M059J (cell line): ENCODE data around the gene IMMP2L. TPM values are rescaled to one million over a fixed set of nuclear protein-coding genes. Genes with fewer than 3 reads are reported as not detected.
A peak's percentile ranks its signal among the peaks of the same experiment; 100 is the strongest.

Source experiments
- DNase-seq: peaks from one replicate; pipeline ENCODE4 v3.0.0-alpha.2; 2012; ENCODE audit warnings: low read depth
- total RNA-seq: library from RNA; depleted of rRNA; stranded (reverse); fragments of >200 nt; shearing (Covaris generic); gene quantifications from 2 replicates; pipeline ENCODE4 v1.2.3, GENCODE V29; 2014

Gene IMMP2L
- total RNA-seq, 1 experiment from 2014 or later: 8.6 TPM

DNA sequence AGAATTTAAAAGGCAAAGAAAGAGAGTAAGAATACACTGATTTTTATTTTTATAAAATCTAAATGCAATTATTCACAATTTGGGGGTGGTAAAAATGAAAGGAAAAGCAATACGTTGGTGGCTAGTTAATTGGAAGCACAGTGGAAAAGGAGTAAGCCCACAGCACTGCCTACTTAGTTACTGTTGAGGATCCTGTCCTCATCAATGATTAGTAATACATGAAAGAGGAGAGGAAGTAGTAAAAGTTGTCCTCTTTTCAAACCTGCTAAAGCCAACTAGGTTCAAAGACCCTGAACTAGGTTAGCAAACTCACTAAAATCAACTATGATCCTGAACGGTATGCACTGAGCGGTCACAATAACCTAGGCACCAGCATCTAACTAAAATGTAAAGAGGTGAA is 524.1 kb downstream of the IMMP2L start:
- DNase-seq: no peak

GRCh38 chr7:111031916-111032315 is 530.4 kb downstream of the IMMP2L start:
- DNase-seq: no peak

DNA sequence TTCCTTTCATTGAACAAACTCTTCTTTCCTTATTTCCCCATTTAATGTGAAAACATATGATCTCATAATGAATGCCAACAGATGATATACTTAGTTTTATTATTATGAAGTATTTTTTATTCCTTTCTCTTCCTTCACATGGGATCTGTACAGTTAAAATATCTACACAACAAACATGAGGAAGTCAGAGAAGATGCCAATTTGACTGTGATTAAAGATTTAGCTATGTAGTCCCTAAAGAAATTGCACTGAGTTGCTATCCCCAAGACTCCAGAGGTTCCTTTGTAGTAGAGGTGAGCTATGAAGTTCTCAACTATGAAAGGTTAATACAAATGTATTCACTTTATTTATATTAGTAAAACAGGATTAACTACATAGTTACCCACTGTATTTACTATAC is 532.0 kb downstream of the IMMP2L start:
- DNase-seq: no peak

- peak; percentile 10 for DNase-seq
These were observed 532.6 kb downstream of the IMMP2L start for GRCh38 chr7:111029574-111030251.

- no peak for DNase-seq
These were observed 533.1 kb downstream of the IMMP2L start for GRCh38 chr7:111029141-111029572.

DNA sequence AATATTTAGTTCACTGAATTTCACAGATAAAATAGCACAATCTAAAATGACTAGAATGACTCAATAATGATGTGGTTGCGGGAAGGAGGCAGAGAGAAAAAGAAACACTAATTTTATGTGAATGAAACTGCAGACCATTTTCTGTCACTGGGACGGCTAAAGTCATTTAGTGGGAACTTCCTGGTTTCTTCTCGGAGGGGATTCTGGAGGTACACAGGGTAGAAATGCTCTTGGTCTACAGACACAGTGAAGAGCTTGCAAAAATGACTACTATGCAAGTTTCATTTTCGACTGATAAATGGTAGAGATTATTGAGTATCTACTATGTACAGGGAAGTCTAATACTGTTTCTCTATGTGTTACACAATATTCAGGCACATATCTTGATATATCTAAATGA is 534.9 kb downstream of the IMMP2L start:
- peak; percentile 3 for DNase-seq

- no peak for DNase-seq
These were observed 535.5 kb downstream of the IMMP2L start for GRCh38 chr7:111026806-111027205.

GRCh38 chr7:111026343-111026742 is 535.9 kb downstream of the IMMP2L start:
- DNase-seq: no peak

GRCh38 chr7:111025006-111025405 is 537.3 kb downstream of the IMMP2L start:
- DNase-seq: no peak

- no peak for DNase-seq
These were observed 543.1 kb downstream of the IMMP2L start for GRCh38 chr7:111018960-111019736.

- no peak for DNase-seq
These were observed 543.8 kb downstream of the IMMP2L start for GRCh38 chr7:111018447-111018846.

GRCh38 chr7:111014079-111014478 is 548.2 kb downstream of the IMMP2L start:
- DNase-seq: no peak

GRCh38 chr7:111012799-111013675 is 549.3 kb downstream of the IMMP2L start:
- DNase-seq: no peak

DNA sequence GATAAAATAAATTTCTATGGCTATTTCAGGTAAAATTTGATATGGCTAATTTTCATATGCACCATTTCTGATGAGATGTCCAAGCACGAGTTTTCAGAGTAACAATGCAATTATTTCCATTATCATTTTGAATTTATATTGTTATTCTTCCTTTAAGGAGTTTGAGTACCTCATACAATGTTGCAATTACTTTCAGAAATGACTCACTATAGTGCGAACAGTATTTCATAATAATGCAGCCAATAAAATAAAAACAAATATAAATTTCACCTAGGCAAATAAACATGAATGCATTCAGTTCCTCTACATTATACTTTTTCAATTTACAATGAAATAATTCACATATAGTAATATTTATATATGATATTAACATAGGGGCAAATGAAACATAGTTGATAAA is 550.1 kb downstream of the IMMP2L start:
- DNase-seq: no peak

- no peak for DNase-seq
These were observed 550.8 kb downstream of the IMMP2L start for GRCh38 chr7:111011520-111011919.

- DNase-seq: no peak
These were observed 551.5 kb downstream of the IMMP2L start for GRCh38 chr7:111010798-111011197.

GRCh38 chr7:111009526-111010040 is 552.7 kb downstream of the IMMP2L start:
- DNase-seq: no peak

- DNase-seq: no peak
These were observed 555.6 kb downstream of the IMMP2L start for GRCh38 chr7:111006691-111007090.

GRCh38 chr7:111006040-111006439 is 556.3 kb downstream of the IMMP2L start:
- no peak for DNase-seq

DNA sequence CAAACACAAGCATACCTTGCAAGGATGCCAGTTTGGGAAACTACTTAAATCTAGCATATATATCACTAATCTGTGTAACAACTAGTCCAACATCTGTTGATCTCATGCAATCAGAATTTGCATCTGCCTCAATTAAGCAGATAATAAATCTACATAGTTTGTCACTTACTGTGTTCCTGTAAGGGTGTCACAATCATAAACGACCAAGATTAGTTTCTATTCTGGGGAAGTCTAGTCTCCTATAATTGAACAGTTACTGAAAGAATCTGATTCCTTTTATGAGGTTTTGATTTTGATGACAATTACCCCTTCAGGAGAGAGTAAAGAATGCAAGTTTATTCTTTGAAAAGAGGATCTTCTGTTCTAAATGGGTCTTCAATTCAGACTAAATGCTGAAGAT is 556.8 kb downstream of the IMMP2L start:
- no peak for DNase-seq

- no peak for DNase-seq
These were observed 557.9 kb downstream of the IMMP2L start for GRCh38 chr7:111004310-111004901.

DNA sequence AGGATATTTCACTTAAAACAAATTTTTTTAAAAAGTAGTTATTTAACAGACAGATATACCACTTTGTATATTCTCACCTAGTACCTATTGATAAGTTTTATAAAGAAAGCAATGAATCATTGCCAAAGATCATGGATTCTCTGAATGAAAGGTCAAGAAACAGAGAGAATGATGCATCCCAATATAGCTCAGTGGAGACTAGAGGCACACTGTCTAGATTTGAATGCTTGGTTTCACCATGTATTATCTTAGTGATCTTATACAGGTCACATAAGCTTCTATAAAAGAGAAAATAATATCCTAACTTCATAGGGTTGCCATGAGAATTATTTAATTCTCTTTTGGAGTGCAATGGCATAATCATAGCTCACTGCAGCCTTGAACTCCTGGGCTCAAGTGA is 558.4 kb downstream of the IMMP2L start:
- no peak for DNase-seq
